HG03354 (cell line): ENCODE measurements around the gene DLL1.
"Not testable (repeated sequence)": the region's sequence is repeated elsewhere in the genome, so short reads cannot be mapped to it uniquely, and the experiment has no call there.

Source experiments
- ATAC-seq: cut with Tn5 transposase; IDR thresholded peaks from one replicate; pipeline ENCODE4 v1.9.1; 2021; ENCODE audit warnings: mild to moderate bottlenecking; ENCODE audit not compliant: unreplicated experiment, poor library complexity, severe bottlenecking

Gene DLL1, protein sequence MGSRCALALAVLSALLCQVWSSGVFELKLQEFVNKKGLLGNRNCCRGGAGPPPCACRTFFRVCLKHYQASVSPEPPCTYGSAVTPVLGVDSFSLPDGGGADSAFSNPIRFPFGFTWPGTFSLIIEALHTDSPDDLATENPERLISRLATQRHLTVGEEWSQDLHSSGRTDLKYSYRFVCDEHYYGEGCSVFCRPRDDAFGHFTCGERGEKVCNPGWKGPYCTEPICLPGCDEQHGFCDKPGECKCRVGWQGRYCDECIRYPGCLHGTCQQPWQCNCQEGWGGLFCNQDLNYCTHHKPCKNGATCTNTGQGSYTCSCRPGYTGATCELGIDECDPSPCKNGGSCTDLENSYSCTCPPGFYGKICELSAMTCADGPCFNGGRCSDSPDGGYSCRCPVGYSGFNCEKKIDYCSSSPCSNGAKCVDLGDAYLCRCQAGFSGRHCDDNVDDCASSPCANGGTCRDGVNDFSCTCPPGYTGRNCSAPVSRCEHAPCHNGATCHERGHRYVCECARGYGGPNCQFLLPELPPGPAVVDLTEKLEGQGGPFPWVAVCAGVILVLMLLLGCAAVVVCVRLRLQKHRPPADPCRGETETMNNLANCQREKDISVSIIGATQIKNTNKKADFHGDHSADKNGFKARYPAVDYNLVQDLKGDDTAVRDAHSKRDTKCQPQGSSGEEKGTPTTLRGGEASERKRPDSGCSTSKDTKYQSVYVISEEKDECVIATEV

DNA sequence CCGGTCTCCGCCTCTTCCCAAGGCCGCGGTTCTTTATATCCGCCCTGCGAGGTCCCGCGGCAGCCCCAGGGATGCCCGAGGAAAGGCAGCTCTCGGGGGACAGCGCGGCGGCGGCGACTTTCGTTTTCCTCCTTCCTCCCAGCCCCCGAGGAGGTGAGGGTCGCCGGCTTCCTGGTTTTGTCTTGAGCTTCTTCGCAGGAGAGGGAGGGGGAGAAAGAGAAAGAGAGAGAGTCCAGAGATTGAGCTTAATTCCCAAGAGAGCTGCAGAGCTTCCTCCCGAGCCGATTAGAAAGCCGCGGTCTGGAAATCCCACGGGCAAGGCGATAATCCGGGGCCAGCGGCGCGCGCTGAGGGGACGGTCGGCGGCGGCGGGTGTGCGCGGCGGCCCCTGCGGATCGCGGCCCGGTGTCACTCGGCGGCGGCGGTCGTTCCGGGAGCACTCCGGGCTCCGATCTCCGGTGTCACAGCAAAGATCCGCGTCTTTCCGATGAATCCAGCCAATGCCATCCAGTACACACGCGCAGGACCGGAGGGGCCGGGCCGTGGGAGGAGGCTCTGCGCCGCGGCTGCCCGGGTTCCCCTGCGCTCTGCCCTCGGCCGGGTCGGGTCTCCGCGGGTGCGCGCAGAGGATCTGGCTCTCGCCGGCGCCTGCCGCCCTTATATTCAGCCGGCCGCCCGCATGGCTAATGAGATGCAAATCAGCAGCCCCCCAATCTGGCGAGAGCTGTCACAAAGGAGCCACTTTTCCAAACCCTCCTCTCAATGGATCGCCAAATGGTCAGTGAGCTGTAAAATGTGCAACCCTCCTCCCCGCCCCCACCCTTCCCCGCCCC is at the start of gene DLL1:
Gene DLL1 (minus strand): TSS at position 783 of the 833 bp plus-strand sequence. CDS start 939 bp downstream, outside the sequence.
- ATAC-seq, result no peak

DNA sequence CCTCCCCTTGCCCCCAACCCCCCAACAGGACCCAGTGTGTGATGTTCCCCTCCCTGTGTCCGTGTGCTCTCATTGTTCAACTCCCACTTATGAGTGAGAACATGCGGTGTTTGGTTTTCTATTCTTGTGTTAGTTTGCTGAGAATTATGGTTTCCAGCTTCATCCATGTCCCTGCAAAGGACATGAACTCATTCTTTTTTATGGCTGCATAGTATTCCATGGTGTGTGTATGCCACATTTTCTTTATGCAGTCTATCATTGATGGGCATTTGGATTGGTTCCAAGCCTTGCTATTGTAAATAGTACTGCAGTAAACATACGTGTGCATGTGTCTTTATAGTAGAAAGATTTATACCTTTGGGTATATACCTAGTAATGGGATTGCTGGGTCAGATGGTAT is 44.3 kb upstream of the DLL1 start:
- not testable (repeated sequence) for ATAC-seq

DNA sequence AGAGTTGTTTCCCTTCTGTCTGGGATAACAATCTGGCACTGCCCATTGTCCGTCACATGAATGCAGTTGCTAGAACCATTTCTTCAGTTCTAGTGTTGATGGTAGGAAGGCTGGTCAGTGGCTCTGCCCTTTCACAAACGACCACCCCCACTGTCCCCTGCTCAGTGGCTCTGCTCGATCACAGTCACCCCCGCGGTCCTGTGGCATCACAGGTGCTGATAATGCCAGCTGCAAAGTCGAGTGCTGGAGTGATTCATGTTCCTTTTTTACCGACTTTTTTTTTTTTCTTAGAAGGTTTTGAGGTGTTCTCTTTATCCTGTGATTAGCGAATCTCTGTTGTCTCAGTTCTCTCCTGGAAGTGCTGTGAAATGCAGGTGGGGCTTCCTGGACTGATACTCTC is 38.4 kb upstream of the DLL1 start:
- no peak for ATAC-seq

DNA sequence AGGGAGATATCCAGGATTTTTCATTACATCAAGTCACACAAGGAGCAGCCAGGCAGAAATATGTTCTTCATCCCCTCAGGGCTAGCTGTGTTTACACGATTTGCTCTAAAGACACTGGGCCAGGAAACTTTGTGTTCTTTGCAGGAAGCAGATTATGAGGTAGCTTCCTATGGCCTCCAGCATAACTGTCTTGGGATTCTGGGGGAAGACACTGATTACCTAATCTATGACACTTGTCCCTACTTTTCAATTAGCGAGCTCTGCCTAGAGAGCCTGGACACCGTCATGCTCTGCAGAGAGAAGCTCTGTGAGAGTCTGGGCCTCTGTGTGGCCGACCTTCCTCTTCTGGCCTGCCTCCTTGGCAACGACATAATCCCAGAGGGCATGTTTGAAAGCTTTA is 26.8 kb upstream of the DLL1 start:
- ATAC-seq, result no peak

DNA sequence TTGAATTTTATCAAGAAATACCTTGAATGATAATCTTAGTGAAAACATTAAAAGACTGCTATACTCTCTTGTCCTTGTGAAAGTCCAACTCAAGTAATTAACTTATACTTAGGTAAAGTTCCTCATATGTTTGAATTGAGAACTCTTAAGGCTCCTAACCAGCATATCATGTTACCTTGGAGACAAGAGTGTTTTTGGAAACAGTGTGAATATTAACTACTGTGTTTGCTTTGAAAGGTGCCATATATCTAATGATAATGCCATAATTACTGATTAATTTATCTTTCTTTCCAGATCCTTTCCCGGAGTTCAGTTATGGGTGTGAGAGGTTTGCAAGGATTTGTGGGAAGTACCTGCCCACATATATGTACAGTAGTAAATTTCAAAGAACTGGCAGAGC is 26.2 kb upstream of the DLL1 start:
- ATAC-seq, result no peak

DNA sequence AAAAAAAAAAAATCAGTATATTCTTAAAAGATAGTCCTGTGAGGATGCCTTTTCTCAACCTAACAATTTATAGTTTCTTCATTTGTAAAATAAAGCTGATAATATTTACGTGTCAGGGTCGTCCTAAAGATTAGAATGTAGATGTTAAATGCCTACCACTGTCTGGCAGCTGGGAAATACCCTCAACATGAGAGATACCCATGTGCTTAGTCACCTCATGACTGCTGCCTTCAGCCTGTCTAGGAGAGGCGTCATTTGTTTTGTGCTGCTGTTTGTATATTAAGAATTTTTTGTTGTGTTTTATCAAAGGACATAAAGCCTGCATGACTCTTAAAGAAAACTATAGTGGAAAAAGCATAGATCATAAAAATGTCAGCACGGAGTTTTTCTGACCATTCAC is 25.2 kb upstream of the DLL1 start:
- no peak for ATAC-seq

DNA sequence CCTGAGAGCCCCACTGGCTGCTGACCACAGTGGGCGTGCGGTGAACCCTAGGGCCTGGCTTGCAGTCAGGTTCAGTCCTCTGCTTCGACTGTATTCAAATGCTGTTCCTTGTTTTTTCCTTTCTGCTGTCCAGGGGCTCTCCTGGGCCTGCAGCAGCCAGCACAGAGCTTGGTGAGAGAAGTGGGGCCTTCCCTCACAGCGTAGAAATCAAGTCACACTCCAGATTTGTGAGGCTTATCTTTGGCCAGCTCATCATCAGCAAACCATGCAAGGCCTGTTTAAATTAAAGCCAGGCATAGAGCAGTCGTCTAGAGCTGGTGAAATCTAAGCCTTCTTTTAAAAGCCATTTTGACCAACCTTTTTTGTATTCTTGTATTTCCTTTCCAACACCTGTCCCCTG is 24.1 kb upstream of the DLL1 start:
- ATAC-seq, result no peak

DNA sequence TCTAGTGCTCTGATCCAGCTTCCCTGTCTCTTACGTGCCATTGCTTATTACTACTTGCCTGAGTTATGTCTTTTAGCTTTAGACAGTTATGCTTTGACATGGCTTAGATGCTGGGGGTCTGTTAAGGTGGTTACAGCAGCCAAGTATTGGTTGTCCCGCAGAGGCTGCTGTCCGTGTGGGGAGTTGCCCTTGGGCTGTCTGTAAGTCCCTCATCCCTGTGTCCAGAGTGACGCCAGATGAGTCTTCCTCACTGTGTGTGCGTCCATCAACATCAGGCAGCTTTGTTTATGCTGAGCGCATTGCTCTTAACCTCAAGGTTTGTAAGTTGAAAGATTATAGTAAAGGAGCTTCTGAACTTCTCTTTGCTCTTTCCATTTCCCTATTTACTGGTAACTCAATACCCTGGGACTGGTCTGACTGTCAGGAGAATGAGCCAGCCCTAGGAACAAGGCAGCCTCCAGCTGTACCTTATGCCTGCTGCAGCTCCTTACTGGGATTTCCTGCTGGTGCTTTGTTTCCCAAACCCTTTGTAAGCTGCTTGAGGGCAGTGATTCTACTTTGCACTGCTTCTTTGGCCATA is 22.9 kb upstream of the DLL1 start:
- ATAC-seq, result no peak

DNA sequence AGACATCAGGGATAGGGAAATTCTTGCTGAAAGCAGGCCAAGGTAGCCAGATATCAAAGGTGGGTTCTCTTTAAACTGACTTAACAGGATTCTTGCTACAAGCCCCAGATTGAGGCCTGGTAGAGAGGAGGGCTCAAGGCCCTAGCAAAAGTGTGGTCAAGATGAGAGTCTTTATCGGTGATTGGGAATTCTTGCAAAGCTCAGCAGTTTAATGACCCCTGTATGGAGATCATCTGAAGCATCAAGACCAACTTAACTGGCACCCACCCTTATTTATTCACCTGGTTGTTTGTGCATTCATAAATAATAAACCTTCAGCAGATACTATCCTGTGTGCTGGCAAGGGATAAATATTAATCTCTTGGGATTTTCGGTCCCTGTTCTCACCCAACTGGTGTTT is 22.0 kb upstream of the DLL1 start:
- no peak for ATAC-seq

DNA sequence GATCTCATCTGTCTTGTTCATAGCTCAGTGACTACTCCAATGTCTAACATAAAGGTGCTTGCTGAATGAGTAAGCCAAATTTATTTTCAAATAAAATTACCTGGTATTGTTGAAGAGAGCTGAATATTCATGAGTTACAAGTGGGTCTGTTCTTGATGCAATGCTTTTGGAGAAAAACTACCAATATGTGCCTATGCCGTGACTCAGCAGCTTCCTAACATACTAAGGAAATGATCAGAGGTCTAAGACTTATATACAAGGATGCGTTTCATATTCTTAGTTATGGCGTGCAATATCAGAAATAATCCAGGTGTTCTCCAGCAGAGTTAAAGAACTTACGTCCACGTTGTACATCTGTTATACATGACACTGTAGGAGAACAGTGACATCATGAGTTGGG is 20.8 kb upstream of the DLL1 start:
- ATAC-seq, result no peak

DNA sequence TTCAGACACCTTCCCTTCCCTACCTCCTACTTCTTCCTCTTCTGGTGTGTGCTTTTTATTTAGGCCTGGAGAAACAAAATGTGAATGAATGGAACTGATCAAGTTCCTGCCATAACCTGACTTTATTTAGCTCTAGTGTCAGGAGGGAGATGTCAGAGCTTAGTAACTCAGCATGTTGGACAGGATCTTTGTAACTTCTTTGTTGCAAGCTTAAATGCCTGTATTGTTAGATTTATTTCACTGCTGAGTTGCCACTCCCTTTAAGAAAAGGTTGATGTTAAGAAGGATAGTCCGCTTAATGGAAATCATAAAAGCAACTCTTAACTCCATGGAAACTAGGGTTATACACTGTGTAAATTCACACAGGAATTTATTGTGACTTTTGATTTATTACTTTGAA is 17.9 kb upstream of the DLL1 start:
- no peak for ATAC-seq

DNA sequence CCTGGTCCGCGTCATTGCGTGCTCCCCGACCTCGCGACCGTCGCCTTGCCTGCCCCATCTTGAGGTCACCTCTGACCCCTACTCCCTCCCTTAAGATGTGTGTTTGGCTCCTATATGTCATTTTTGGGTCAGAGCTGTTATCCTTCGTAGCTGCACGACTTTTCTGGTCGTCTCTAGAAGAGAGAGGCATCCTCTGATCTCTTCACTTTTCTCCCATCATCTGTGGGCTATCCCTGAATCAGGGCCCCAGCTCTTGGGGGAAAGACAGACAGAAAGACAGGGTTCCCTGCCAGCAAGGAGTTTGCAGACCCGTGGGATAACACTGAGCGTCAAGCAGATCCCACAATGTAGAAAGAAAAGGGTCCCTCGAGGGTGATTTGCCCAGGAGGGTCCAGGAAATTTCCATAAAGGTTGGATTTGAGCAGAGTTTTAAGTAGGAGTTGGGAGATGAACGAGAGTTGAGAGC is 16.2 kb upstream of the DLL1 start:
- ATAC-seq, result no peak

DNA sequence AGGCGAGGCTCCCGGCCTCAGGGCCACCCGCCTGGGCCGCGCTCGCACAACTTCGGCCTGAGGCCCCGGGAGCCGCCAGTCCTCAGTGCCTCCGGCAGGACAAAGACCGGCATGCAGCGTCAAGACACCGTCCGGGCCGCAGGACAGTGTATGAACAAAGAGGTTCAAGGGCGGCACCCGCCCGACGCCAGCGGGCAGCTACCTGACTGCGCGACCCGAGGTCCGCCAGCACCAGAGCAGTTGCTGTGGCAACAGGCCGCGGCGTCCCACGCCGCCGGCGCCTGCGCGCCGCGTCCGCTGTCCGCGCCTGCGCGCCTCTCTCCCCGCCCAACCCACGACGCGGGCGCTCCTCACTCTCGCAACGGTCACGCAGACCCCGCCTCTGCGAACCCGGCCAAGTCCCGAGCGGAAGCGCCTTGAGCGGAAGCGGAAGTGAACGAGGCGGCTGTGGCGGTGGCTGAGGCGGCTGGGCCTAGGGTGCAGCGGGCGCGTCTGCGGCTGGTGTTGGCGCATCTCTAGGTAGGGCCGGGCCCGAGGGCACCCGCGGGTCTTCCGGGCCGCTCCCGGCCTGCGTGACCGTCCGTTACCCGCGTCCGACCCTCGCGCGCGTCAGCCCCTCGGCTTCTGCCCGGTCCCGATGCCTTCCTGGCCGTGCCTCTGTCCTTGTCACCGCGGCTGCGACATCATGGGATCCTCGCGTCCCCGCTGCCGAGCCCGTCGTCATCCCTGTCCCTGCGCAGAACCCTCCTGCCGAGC is 15.6 kb upstream of the DLL1 start, which contains the start of gene FAM120B:
Gene FAM120B (plus strand): TSS at position 435 of the 756 bp plus-strand sequence. CDS start 10,633 bp downstream, outside the sequence.
- ATAC-seq, result peak; percentile 97

DNA sequence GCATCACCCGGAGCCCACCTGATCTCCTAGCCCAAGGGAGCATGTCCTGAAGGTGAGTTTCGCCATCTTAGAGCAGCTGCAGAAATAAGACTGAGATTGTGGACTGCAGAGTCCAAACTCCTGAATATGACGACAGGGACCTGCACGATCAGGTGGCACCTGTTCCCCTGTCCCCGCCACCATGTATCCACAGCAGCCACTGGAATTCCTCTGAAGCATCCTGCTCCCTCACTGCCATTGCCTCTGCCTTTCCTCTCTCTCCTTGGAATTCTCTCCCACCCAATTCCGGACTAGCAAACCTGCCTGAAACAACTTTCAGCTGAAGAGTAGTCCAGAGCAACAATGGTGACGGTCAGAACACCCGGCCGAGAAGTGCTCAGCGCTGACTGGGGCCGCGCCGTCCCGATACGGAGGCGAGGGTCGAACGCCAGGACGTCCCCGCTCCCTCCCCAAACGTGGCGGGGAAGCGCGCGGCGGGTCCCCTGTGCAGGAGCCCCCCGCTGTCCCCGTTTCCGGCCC is 15.0 kb upstream of the DLL1 start:
- no peak for ATAC-seq

DNA sequence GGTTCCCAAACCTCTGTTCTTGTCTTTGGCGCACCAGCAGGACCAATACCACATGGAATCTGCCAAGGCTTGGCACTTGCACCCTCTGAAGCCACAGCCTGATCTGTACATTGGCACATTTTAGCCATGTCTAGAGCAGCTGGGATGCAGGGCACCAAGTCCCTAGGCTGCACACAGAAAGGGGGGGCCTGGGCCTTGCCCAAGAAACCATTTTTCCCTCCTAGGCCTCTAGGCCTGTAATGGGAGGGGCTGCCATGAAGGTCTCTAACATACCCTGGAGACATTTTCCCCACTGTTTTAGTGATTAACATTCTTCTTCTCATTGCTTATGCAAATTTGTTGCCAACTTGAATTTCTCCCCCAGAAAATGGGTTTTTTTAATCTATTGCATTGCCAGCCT is 10.3 kb upstream of the DLL1 start:
- no peak for ATAC-seq

DNA sequence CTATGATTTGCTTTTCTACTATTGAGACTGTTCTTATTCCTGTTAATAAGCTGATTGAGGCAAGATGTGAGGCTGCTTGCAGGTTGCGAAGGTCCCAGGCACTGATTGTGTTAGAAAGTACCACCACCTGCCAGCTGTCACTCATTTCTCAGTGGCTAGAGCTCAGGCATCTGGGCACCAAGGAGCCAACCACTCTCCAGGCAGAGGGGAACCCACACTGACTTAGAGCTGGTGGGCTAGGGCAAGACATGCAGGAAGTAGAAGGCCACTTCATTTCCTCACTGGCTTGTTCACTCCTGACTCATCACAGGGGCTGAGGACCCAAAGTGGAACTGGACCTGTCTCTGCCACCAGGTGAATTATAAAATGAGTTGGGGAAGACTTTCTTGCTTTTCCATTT is 7.8 kb upstream of the DLL1 start:
- ATAC-seq, result no peak

DNA sequence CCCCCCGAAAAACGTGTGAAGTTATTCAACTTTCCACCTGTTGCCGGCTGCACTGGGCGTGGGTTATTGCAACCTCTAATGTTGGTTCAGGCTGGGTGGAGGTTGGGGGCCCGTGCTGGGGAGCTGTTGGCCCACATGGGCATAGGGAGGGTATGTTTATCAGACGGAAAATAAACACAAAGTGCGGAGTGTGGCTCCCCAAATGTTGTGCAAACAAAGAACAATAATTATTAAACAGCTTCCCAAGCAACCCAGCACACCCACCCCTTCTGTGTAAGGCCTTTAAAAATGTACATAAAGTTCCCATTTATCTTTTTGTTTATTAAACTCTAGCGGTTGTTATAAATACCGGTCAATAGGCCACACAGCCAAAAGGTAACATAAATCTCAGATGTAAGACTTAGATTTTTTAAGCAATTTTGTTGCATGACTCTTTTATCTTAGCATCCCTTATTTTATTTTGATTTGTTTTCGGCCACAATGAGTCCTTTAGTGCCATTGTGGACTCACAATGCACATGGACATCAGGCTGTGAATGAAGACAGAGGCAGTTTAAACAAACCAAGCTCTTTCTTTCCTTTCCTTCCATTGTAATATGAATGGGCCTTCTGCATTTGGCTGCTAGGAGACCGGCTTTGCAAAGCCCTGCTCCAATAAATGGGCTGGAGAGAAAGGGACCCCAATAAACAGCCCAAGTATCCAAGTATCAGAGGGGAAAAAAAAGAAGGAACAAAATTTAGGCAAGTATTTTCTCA is 6.9 kb upstream of the DLL1 start:
- ATAC-seq, result no peak
